Hepatocyte (in vitro differentiated cells): ENCODE results near the gene EXOC6B. TPM values are rescaled to one million over a fixed set of nuclear protein-coding genes. Genes with fewer than 3 reads are reported as not detected.

Source experiments
- DNase-seq: peaks from one replicate; pipeline ENCODE4 v3.0.0-alpha.2; 2016; ENCODE audit warnings: low spot score
- H2AFZ ChIP-seq: fragments of 200-600 bp; sonication (generic); 2 replicates; pipeline ENCODE4 v1.6.0; 2016; ENCODE audit warnings: antibody characterized with exemption, mild to moderate bottlenecking
- H3K27ac ChIP-seq: fragments of 200-600 bp; sonication (generic); 2 replicates; pipeline ENCODE4 v1.5.1; 2016; ENCODE audit warnings: mild to moderate bottlenecking
- H3K27me3 ChIP-seq: fragments of 200-600 bp; sonication (generic); 2 replicates; pipeline ENCODE4 v1.6.1; 2016
- H3K36me3 ChIP-seq: fragments of 200-600 bp; sonication (generic); replicated peaks from 2 replicates; pipeline ENCODE4 v1.5.1; 2016; ENCODE audit warnings: low read depth; ENCODE audit not compliant: insufficient read depth
- H3K4me1 ChIP-seq: fragments of 200-600 bp; sonication (generic); 2 replicates; pipeline ENCODE4 v1.5.1; 2016; ENCODE audit warnings: mild to moderate bottlenecking, moderate library complexity; ENCODE audit not compliant: insufficient read depth
- H3K4me2 ChIP-seq: fragments of 200-600 bp; sonication (generic); 2 replicates; pipeline ENCODE4 v1.6.0; 2016
- H3K4me3 ChIP-seq: fragments of 200-600 bp; sonication (generic); 2 replicates; pipeline ENCODE4 v1.5.1; 2016; ENCODE audit warnings: mild to moderate bottlenecking
- H3K79me2 ChIP-seq: fragments of 200-600 bp; sonication (generic); 2 replicates; pipeline ENCODE4 v1.6.0; 2017; ENCODE audit warnings: mild to moderate bottlenecking
- H3K9me2 ChIP-seq: fragments of 200-600 bp; sonication (generic); replicated peaks from 2 replicates; pipeline ENCODE4 v1.6.0; 2017; ENCODE audit warnings: mild to moderate bottlenecking; ENCODE audit not compliant: insufficient read depth
- H3K9me3 ChIP-seq: fragments of 200-600 bp; sonication (generic); 2 replicates; pipeline ENCODE4 v1.5.1; 2016; ENCODE audit warnings: low read depth, mild to moderate bottlenecking
- H4K20me1 ChIP-seq: fragments of 200-600 bp; sonication (generic); 2 replicates; pipeline ENCODE4 v1.6.0; 2016; ENCODE audit warnings: mild to moderate bottlenecking; ENCODE audit not compliant: insufficient read depth, poor library complexity, severe bottlenecking
- CTCF ChIP-seq: fragments of 200-600 bp; sonication (generic); IDR thresholded peaks from 2 replicates; pipeline ENCODE4 v1.5.1; 2016; ENCODE audit warnings: antibody characterized with exemption, mild to moderate bottlenecking; ENCODE audit not compliant: poor library complexity
- EZH2 ChIP-seq: fragments of 200-600 bp; sonication (generic); IDR thresholded peaks from 2 replicates; pipeline ENCODE4 v1.6.1; 2016; ENCODE audit warnings: antibody characterized with exemption, mild to moderate bottlenecking, borderline replicate concordance
- EZH2phosphoT487 ChIP-seq: fragments of 200-600 bp; sonication (generic); IDR thresholded peaks from one replicate; pipeline ENCODE4 v1.6.1; 2018; ENCODE audit warnings: antibody characterized with exemption, mild to moderate bottlenecking, low read depth, moderate library complexity; ENCODE audit not compliant: unreplicated experiment, severe bottlenecking
- WGBS: methylation state at CpG from one replicate; pipeline ENCODE4 v1.1.6; 2016; ENCODE audit warnings: low lambda C conversion rate; ENCODE audit errors: missing lambda C conversion rate; 5-methylcytosine and 5-hydroxymethylcytosine counted together
- polyA plus RNA-seq: library from polyadenylated mRNA; unstranded; fragments of >200 nt; fragmentation: Nextera tagmentation; extraction: Ambion mirVana; gene quantifications from 2 replicates; pipeline ENCODE4 v1.2.1, GENCODE V29; 2016
- total RNA-seq: library from RNA; depleted of rRNA; stranded (reverse); fragments of >200 nt; gene quantifications from 2 replicates; pipeline ENCODE4 v1.2.3, GENCODE V29; 2014

Gene EXOC6B
- total and polyA plus RNA-seq, 2 experiments from 2014 or later: 11.8 to 36.2 TPM

- Histone ChIP-seq H3K4me3 (no peak overlapping the region), H3K4me2 (no peak overlapping the region), H3K9me2 (no peaks in the 10 kb centered on the region), H3K4me1 (no peaks in the 10 kb centered on the region), H3K27ac (no peak overlapping the region), H2AFZ (no peak overlapping the region), H3K36me3 (no peaks in the 10 kb centered on the region), H3K79me2 (peaks cover 28% of the 10 kb centered on the region), H3K9me3 (peaks cover 5% of the 10 kb centered on the region), H4K20me1 (no peaks in the 10 kb centered on the region), H3K27me3 (no peaks in the 10 kb centered on the region)
- TF ChIP-seq CTCF: no peak
- no peak for TF ChIP-seq EZH2phosphoT487
- no peak for TF ChIP-seq EZH2
- DNase-seq: no peak
- WGBS: 89% methylated on average over 4 of the region's 4 CpGs
Observed at GRCh38 chr2:72669121-72669520, 156.7 kb downstream of the EXOC6B start.

- Histone ChIP-seq H3K4me2 (no peak overlapping the region), H3K9me3 (peaks cover 5% of the 10 kb centered on the region), H3K4me1 (no peaks in the 10 kb centered on the region), H3K27me3 (no peaks in the 10 kb centered on the region), H4K20me1 (no peaks in the 10 kb centered on the region), H3K79me2 (peaks cover 31% of the 10 kb centered on the region), H3K36me3 (no peaks in the 10 kb centered on the region), H2AFZ (no peak overlapping the region), H3K9me2 (no peaks in the 10 kb centered on the region), H3K27ac (no peak overlapping the region), H3K4me3 (no peak overlapping the region)
- WGBS: 95% methylated on average over 4 of the region's 4 CpGs
- TF ChIP-seq EZH2phosphoT487: no peak
- TF ChIP-seq CTCF: no peak
- TF ChIP-seq EZH2: no peak
- DNase-seq: no peak
Observed at GRCh38 chr2:72668647-72669046, 157.2 kb downstream of the EXOC6B start.

- WGBS: 95% methylated on average over 2 of the region's 2 CpGs
Observed at GRCh38 chr2:72665448-72665847, 160.4 kb downstream of the EXOC6B start.

More at GRCh38 chr2:72665448-72665847, 160.4 kb downstream of the EXOC6B start:
- Histone ChIP-seq H3K27ac (no peak overlapping the region), H2AFZ (no peak overlapping the region), H3K27me3 (no peaks in the 10 kb centered on the region), H3K9me2 (no peaks in the 10 kb centered on the region), H3K9me3 (peaks cover 5% of the 10 kb centered on the region), H3K36me3 (no peaks in the 10 kb centered on the region), H4K20me1 (no peaks in the 10 kb centered on the region), H3K4me1 (no peaks in the 10 kb centered on the region), H3K4me3 (no peak overlapping the region), H3K4me2 (no peak overlapping the region), H3K79me2 (peaks cover 34% of the 10 kb centered on the region)
- TF ChIP-seq CTCF (no peak), EZH2 (no peak), EZH2phosphoT487 (no peak)
- DNase-seq: no peak
